Psoas muscle (tissue), 8 donors: ENCODE measurements around the gene CCT3. TPM values are rescaled to one million over a fixed set of nuclear protein-coding genes. Genes with fewer than 3 reads are reported as not detected.
"Not testable (repeated sequence)": the region's sequence is repeated elsewhere in the genome, so short reads cannot be mapped to it uniquely, and the experiment has no call there.

Experiments
- ATAC-seq, 4 donors: fragments of 200-7000 bp; cut with Tn5 transposase; one replicate each; pipeline ENCODE4 v1.9.1; 2020; ENCODE audit warnings: moderate library complexity in 3 of 4, mild to moderate bottlenecking in 2 of 4
- DNase-seq, 2 donors: peaks; one replicate each; pipeline ENCODE4 v3.0.0-alpha.2; 2020
- H3K27ac ChIP-seq: fragments of 200-600 bp; one replicate; pipeline ENCODE4 v1.8.0; 2022
- H3K27me3 ChIP-seq, 3 donors: fragments of 200-600 bp in 1 of 3; one replicate each; pipeline versions ENCODE4 v1.6.1 to v1.8.0; 2013 to 2022; ENCODE audit warnings: low read length in 2 of 3, mild to moderate bottlenecking in 2 of 3, moderate library complexity in 1 of 3; ENCODE audit not compliant: insufficient read depth in 3 of 3
- H3K36me3 ChIP-seq, 2 donors: fragments of 200-600 bp in 1 of 2; one replicate each; pipeline versions ENCODE4 v1.6.1 to v1.8.0; 2013 to 2022; ENCODE audit warnings: low read depth in 1 of 2, mild to moderate bottlenecking in 1 of 2, moderate library complexity in 1 of 2; ENCODE audit not compliant: insufficient read depth in 1 of 2
- H3K4me1 ChIP-seq: fragments of 200-600 bp; one replicate; pipeline ENCODE4 v1.8.0; 2022
- H3K4me3 ChIP-seq: fragments of 200-600 bp; one replicate; pipeline ENCODE4 v1.8.0; 2022; ENCODE audit warnings: mild to moderate bottlenecking
- H3K9me3 ChIP-seq: fragments of 200-600 bp; one replicate; pipeline ENCODE4 v1.8.0; 2022
- CTCF ChIP-seq: fragments of 200-600 bp; IDR thresholded peaks from one replicate; pipeline ENCODE4 v1.8.0; 2022; ENCODE audit warnings: antibody characterized with exemption
- WGBS, 3 donors: extraction: QIAGEN DNeasy Blood & Tissue Kit; methylation state at CpG; one replicate each; pipeline versions ENCODE4 v1.1.6 to v1.1.7; 2013; 5-methylcytosine and 5-hydroxymethylcytosine counted together
- intact Hi-C, 2 donors: fragments of 100-400 bp; cut with DNase I; formaldehyde crosslinking; loops; one replicate each; pipeline versions ENCODE4 v1.11.0 to v1.14.2; 2022
- polyA plus RNA-seq, 3 donors: library from polyadenylated mRNA; stranded (reverse); fragments of 200-250 nt; gene quantifications; one replicate each; pipeline ENCODE4 v1.2.3, GENCODE V29; 2013
- total RNA-seq, 4 donors: library from RNA; stranded (reverse); fragmentation: NEBNext Ultra II Directional in 2 of 4; extraction: Animal tissue kit (Norgen Biotek cat#: 25700) in 2 of 4; gene quantifications; one replicate each; pipeline versions ENCODE4 v1.2.1 to v1.2.4, GENCODE V29; 2021 to 2023
- donor health status: healthy with polysubstance abuse.
- donor health status: DM: no; HTN: no; CAD: no; lungs with moderate emphysema.
- donor health status: Bipolar disorder and iron deficiency.
- donor health status: healthy.
- donor health status: DM: yes; HTN: yes; CAD: no.
- donor health status: DM: no; HTN: no; CAD: no.
- donor health status: DM: no; HTN: no; CAD: no.
- donor health status: DM: yes; HTN: yes; CAD: no.

The CCT3 gene
- total and polyA plus RNA-seq, 7 donors = 144 to 258 (median 180) TPM

- DNase-seq (no peak), ATAC-seq (no peak)
- no peak overlapping the region for H3K27ac ChIP-seq
- WGBS, 3 donors = 86 to 95% (median 93%) methylated on average over 2 of the region's 2 CpGs
- intact Hi-C loops = no loop called here
- no peaks in the 10 kb centered on the region for H3K9me3 ChIP-seq
- TF ChIP-seq CTCF = no peak
- no peak overlapping the region for H3K4me3 ChIP-seq
- H3K4me1 ChIP-seq = no peaks in the 10 kb centered on the region
- no peaks in the 10 kb centered on the region for H3K36me3 ChIP-seq
- peaks cover 0 to 31% (median 3%) of the 10 kb centered on the region in 3 donors for H3K27me3 ChIP-seq
Measured at GRCh38 chr1:156357977-156358376, 19.9 kb upstream of the CCT3 start.

- peak; percentile 39 for TF ChIP-seq CTCF
- ATAC-seq = peak in 3 of 4 donors; percentile 68 to 89 (median 77)
- Histone ChIP-seq H3K4me3 (no peak overlapping the region), H3K9me3 (no peaks in the 10 kb centered on the region), H3K27me3 (peaks cover 0 to 31% (median 3%) of the 10 kb centered on the region in 3 donors), H3K36me3 (no peaks in the 10 kb centered on the region), H3K4me1 (no peaks in the 10 kb centered on the region), H3K27ac (no peak overlapping the region)
- peak in 1 of 2 donors; percentile 31 for DNase-seq
- intact Hi-C loops = no loop called here
- WGBS, 3 donors = 9 to 11% (median 9%) methylated on average over 22 of the region's 22 CpGs
Measured at GRCh38 chr1:156356875-156357534, 18.9 kb upstream of the CCT3 start.

GRCh38 chr1:156356262-156356874 lies 18.3 kb upstream of the CCT3 start:
- WGBS, 3 donors = 44 to 48% (median 46%) methylated on average over 6 of the region's 6 CpGs
- Histone ChIP-seq H3K4me1 (no peaks in the 10 kb centered on the region), H3K9me3 (no peaks in the 10 kb centered on the region), H3K36me3 (no peaks in the 10 kb centered on the region), H3K27ac (no peak overlapping the region), H3K27me3 (peaks cover 0 to 31% (median 3%) of the 10 kb centered on the region in 3 donors), H3K4me3 (no peak overlapping the region)
- TF ChIP-seq CTCF = no peak
- ATAC-seq (no peak), DNase-seq (no peak)
- intact Hi-C loops = no loop called here

GRCh38 chr1:156352481-156352880 lies 14.4 kb upstream of the CCT3 start:
- H3K27ac ChIP-seq, H3K9me3 ChIP-seq, ATAC-seq, H3K4me1 ChIP-seq, intact Hi-C loops, H3K36me3 ChIP-seq, DNase-seq, H3K4me3 ChIP-seq: not testable (repeated sequence)
- peaks cover 2 to 20% (median 3%) of the 10 kb centered on the region in 3 donors for H3K27me3 ChIP-seq
- WGBS, 3 donors = 86 to 92% (median 89%) methylated on average over 13 of the region's 13 CpGs

GRCh38 chr1:156347331-156347730 lies 9.2 kb upstream of the CCT3 start:
- DNase-seq = no peak
- no peaks in the 10 kb centered on the region for H3K9me3 ChIP-seq
- no peak for ATAC-seq
- H3K4me3 ChIP-seq = no peak overlapping the region
- intact Hi-C loops = no loop called here
- H3K36me3 ChIP-seq = no peaks in the 10 kb centered on the region
- H3K27me3 ChIP-seq = peaks cover 0 to 2% (median 0%) of the 10 kb centered on the region in 3 donors
- H3K4me1 ChIP-seq = no peaks in the 10 kb centered on the region
- no peak overlapping the region for H3K27ac ChIP-seq
- TF ChIP-seq CTCF = no peak
- 77 to 87% (median 87%) methylated on average over 4 of the region's 4 CpGs for WGBS, 3 donors
